K562 (cell line): ENCODE measurements around the gene INO80E. TPM values are rescaled to one million over a fixed set of nuclear protein-coding genes. Genes with fewer than 3 reads are reported as not detected.

Experiments
- ARID1B ChIP-seq: fragments of 450-650 bp; IDR thresholded peaks from 2 replicates; pipeline ENCODE4 v1.6.1; 2016; ENCODE audit warnings: antibody characterized with exemption, mild to moderate bottlenecking, inconsistent platforms
- ATF2 ChIP-seq: sonication (generic); formaldehyde crosslinking; IDR thresholded peaks from 2 replicates; pipeline ENCODE4 v1.8.1; 2022; ENCODE audit warnings: missing genetic modification reagents
- ATF7 ChIP-seq: fragments of 450-650 bp; IDR thresholded peaks from 2 replicates; pipeline ENCODE4 v1.7.1; 2014; ENCODE audit warnings: mild to moderate bottlenecking, moderate library complexity
- BRF1 ChIP-seq: IDR thresholded peaks from 3 replicates; pipeline ENCODE4 v1.6.1; 2011; ENCODE audit warnings: borderline replicate concordance, mild to moderate bottlenecking; ENCODE audit not compliant: insufficient read length; ENCODE audit errors: extremely low read depth
- C11orf30 ChIP-seq: fragments of 450-650 bp; IDR thresholded peaks from 2 replicates; pipeline ENCODE4 v1.6.1; 2016; ENCODE audit warnings: low read depth, mild to moderate bottlenecking
- CXXC5 ChIP-seq: fragments of 250-450 bp; sonication (Bioruptor Pico); IDR thresholded peaks from 2 replicates; pipeline ENCODE4 v1.8.0; 2022; ENCODE audit warnings: inconsistent platforms, mild to moderate bottlenecking, moderate library complexity
- FOSL1 ChIP-seq: fragments of 200-800 bp; sonication (Bioruptor generic); conservative IDR thresholded peaks from 2 replicates; pipeline ENCODE4 v1.6.1; 2016; ENCODE audit warnings: missing genetic modification characterization, missing compliant biosample characterization
- FOXJ2 ChIP-seq: fragments of 200-800 bp; sonication (Bioruptor generic); IDR thresholded peaks from 2 replicates; pipeline ENCODE4 v1.6.1; 2016; ENCODE audit warnings: missing genetic modification characterization, missing compliant biosample characterization
- GTF2F1 ChIP-seq: IDR thresholded peaks from 2 replicates; pipeline ENCODE4 v1.6.1; 2011; ENCODE audit warnings: low read depth, low read length, improper control_type of control experiment
- HES1 ChIP-seq: fragments of 450-650 bp; IDR thresholded peaks from 2 replicates; pipeline ENCODE4 v1.6.1; 2016; ENCODE audit warnings: low read depth, mild to moderate bottlenecking, moderate library complexity
- MTA1 ChIP-seq: fragments of 450-650 bp; IDR thresholded peaks from 2 replicates; pipeline ENCODE4 v1.6.1; 2017; ENCODE audit warnings: borderline replicate concordance
- POLR3G ChIP-seq: IDR thresholded peaks from 2 replicates; pipeline ENCODE4 v1.6.1; 2011; ENCODE audit not compliant: insufficient read length, insufficient replicate concordance; ENCODE audit errors: extremely low read depth
- PRMT5 ChIP-seq: sonication (generic); formaldehyde crosslinking; IDR thresholded peaks from 2 replicates; pipeline ENCODE4 v1.5.0; 2020; ENCODE audit warnings: missing genetic modification reagents
- PRPF4 ChIP-seq: fragments of 200-400 bp; formaldehyde crosslinking; IDR thresholded peaks from one replicate; pipeline ENCODE4 v1.6.1; 2017; ENCODE audit warnings: low read length, low read depth, mild to moderate bottlenecking; ENCODE audit not compliant: insufficient read depth, poor library complexity, severe bottlenecking
- RBM15 ChIP-seq: fragments of 200-400 bp; formaldehyde crosslinking; IDR thresholded peaks from 2 replicates; pipeline ENCODE4 v1.6.1; 2018; ENCODE audit warnings: mild to moderate bottlenecking, low read length, moderate library complexity; ENCODE audit not compliant: insufficient read depth
- RFX1 ChIP-seq: fragments of 450-650 bp; IDR thresholded peaks from 2 replicates; pipeline ENCODE4 v1.6.1; 2016; ENCODE audit warnings: mild to moderate bottlenecking, moderate library complexity
- SIRT6 ChIP-seq: IDR thresholded peaks from one replicate; pipeline ENCODE4 v1.6.1; 2012; ENCODE audit warnings: low read depth, mild to moderate bottlenecking, control low read depth, inconsistent platforms, low read length, moderate library complexity
- SRSF3 ChIP-seq: fragments of 200-400 bp; formaldehyde crosslinking; IDR thresholded peaks from 2 replicates; pipeline ENCODE4 v1.6.1; 2016; ENCODE audit warnings: mild to moderate bottlenecking, low read length, moderate library complexity; ENCODE audit not compliant: insufficient read depth
- TFAM ChIP-seq: fragments of 250-450 bp; sonication (Bioruptor Pico); conservative IDR thresholded peaks from 2 replicates; pipeline ENCODE4 v1.5.0; 2021; ENCODE audit warnings: mild to moderate bottlenecking, moderate library complexity
- TGIF2 ChIP-seq: sonication (generic); formaldehyde crosslinking; IDR thresholded peaks from 2 replicates; pipeline ENCODE4 v1.8.1; 2022; ENCODE audit warnings: mild to moderate bottlenecking, missing genetic modification reagents, moderate library complexity
- ZNF217 ChIP-seq: sonication (generic); formaldehyde crosslinking; IDR thresholded peaks from 2 replicates; pipeline ENCODE4 v1.8.0; 2022; ENCODE audit warnings: mild to moderate bottlenecking, missing genetic modification reagents
- ZNF263 ChIP-seq: sonication (generic); formaldehyde crosslinking; IDR thresholded peaks from 2 replicates; pipeline ENCODE4 v1.8.0; 2022; ENCODE audit warnings: mild to moderate bottlenecking, missing genetic modification reagents, borderline replicate concordance
- ZNF518B ChIP-seq: fragments of 250-450 bp; sonication (Bioruptor Pico); IDR thresholded peaks from 2 replicates; pipeline ENCODE4 v1.5.0; 2021; ENCODE audit warnings: mild to moderate bottlenecking, moderate library complexity
- ZNF551 ChIP-seq: fragments of 250-450 bp; sonication (Bioruptor Pico); IDR thresholded peaks from 2 replicates; pipeline ENCODE4 v1.5.0; 2021; ENCODE audit warnings: mild to moderate bottlenecking, moderate library complexity
- polyA plus RNA-seq, 8 experiments: library from polyadenylated mRNA; depleted of rRNA in 4 of 8; stranded (reverse) in 5 of 8; unstranded in 3 of 8; fragments of >200 nt; fragmentation: Nextera tagmentation in 2 of 8; fragmentation: Illumina TruSeq in 1 of 8; extraction: Ambion mirVana in 2 of 8; extraction: Trizol in 1 of 8; gene quantifications; 2 replicates each; pipeline versions ENCODE4 v1.2.1 to v1.2.3, GENCODE V29; 2011 to 2014; ENCODE audit warnings: inconsistent platforms in 1 of 8, missing spikeins in 1 of 8
- total RNA-seq, 7 experiments: library from RNA; depleted of rRNA in 6 of 7; stranded (reverse); fragments of >200 nt in 6 of 7; fragmentation: Illumina TruSeq in 2 of 7; extraction: Trizol in 2 of 7; gene quantifications; 2 replicates each; pipeline versions ENCODE4 v1.2.1 to v1.2.3, GENCODE V29; 2011 to 2021; ENCODE audit warnings: low replicate concordance in 1 of 7

The INO80E gene
- total and polyA plus RNA-seq, 9 of the 15 experiments (the other 6 are each of a cell fraction or from before 2014, with no cell fraction given), result 0.31 to 102 (median 49.3) TPM

- TF ChIP-seq ATF2 (CRISPR knock-in tag), result no peak
- TF ChIP-seq PRPF4, result no peak
- TF ChIP-seq POLR3G, result no peak
- no peak for TF ChIP-seq HES1
- TF ChIP-seq FOXJ2 (tag), result peak; percentile 69; the same call in 1 of the 2 replicates
- TF ChIP-seq GTF2F1, result peak; percentile 53
- no peak; the same call in 1 of the 2 replicates for TF ChIP-seq TGIF2 (CRISPR knock-in tag)
- peak; percentile 96 for TF ChIP-seq C11orf30
- TF ChIP-seq ZNF217 (CRISPR knock-in tag), result no peak
- no peak for TF ChIP-seq SIRT6
- TF ChIP-seq PRMT5 (CRISPR knock-in tag), result no peak
- peak; percentile 96 for TF ChIP-seq ATF7
- TF ChIP-seq ZNF518B, result no peak
- peak; percentile 93 for TF ChIP-seq CXXC5
- no peak for TF ChIP-seq ZNF551 (CRISPR knock-in tag)
- TF ChIP-seq TFAM (CRISPR knock-in tag), result no peak
- peak; percentile 60; the same call in 1 of the 2 replicates for TF ChIP-seq ZNF263 (CRISPR knock-in tag)
- no peak for TF ChIP-seq ARID1B
- no peak for TF ChIP-seq RFX1
- 0 out of 2 replicates have a peak, but pooled peaks have one; percentile 68 for TF ChIP-seq SRSF3
- no peak for TF ChIP-seq BRF1
- peak; percentile 49; the same call in 1 of the 2 replicates for TF ChIP-seq FOSL1
- peak; percentile 95 for TF ChIP-seq MTA1
- TF ChIP-seq RBM15, result no peak
These were observed at the start of gene INO80E (continued) for GRCh38 chr16:29995911-29996765.
